ENCODE results near the gene CHADL.

The CHADL gene

DNA sequence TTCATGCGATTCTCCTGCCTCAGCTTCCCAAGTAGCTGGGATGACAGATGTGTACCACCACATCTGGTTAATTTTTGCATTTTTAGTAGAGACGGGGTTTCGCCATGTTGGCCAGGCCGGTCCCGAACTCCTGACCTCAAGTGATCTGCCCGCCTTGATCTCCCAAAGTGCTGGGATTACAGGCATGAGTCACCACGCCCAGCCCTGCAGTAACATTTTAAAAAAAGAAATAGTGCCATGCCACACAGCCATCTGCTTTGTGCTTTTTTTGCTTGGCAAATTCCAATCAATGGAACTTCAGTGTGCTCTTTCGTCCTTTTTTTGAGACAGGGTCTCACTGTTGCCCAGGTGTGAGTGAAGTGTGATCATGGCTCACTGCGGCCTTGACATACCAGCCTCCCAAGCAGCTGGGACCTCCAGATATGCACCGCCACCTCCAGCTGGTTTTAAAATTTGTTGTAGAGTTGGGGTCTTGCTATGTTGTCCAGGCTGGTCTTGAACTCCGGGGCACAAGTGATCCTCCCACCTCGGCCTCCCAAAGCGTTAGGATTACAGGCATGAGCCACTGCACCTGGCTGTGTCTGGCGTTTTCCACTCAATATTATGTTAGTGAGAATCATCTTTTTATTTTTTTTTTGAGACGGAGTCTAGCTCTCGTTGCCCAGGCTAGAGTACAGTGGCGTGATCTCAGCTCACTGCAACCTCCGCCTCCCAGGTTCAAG is 1.8 kb upstream of the CHADL start:
- H3K36me3 ChIP-seq, result peaks cover 15 to 42% (median 26%) of the 10 kb centered on the region in 3 donors
- H3K4me1 ChIP-seq, result peaks cover 0 to 11% (median 7%) of the 10 kb centered on the region in 4 donors
- H3K9me3 ChIP-seq, result no peaks in the 10 kb centered on the region
- TF ChIP-seq, protein P1, sequence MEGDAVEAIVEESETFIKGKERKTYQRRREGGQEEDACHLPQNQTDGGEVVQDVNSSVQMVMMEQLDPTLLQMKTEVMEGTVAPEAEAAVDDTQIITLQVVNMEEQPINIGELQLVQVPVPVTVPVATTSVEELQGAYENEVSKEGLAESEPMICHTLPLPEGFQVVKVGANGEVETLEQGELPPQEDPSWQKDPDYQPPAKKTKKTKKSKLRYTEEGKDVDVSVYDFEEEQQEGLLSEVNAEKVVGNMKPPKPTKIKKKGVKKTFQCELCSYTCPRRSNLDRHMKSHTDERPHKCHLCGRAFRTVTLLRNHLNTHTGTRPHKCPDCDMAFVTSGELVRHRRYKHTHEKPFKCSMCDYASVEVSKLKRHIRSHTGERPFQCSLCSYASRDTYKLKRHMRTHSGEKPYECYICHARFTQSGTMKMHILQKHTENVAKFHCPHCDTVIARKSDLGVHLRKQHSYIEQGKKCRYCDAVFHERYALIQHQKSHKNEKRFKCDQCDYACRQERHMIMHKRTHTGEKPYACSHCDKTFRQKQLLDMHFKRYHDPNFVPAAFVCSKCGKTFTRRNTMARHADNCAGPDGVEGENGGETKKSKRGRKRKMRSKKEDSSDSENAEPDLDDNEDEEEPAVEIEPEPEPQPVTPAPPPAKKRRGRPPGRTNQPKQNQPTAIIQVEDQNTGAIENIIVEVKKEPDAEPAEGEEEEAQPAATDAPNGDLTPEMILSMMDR (IDR thresholded peaks at IDR 0.05), result no peak
- H3K4me3 ChIP-seq, result no peak overlapping the region
- DNase-seq, result no peak
- H3K27me3 ChIP-seq, result no peaks in the 10 kb centered on the region
- H3K27ac ChIP-seq, result no peak overlapping the region
- intact Hi-C loops (cut with DNase I; ENCODE audit: low total_unique reads), result no loop called here

DNA sequence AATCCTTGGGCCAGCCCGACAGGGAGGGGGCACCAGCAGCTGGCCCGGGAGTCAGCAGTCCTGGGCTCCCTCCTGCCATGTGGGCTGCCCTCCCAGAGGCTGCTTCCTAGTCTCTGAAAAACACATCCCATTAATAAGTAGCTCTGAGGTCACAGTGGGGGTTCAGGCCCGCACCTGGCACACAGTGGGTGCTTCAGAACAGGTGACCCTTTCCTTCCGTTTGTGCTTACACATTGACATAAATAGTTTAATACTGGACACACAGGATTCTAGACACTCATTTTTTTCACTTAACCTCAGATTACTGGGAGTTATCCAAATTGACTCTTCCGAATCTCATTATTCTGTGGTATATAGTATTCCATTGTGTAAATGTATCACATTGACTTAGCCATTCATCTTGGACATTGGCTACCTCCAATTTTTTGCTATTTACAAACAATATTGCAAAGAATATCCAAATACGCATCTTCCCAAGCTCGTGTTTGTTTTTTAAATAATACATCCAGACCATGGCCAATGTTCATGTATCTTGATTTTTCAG is 474 bp upstream of the CHADL start:
- DNase-seq, result no peak
- Histone ChIP-seq H3K27ac (no peak overlapping the region), H3K4me3 (no peak overlapping the region), H3K4me1 (peaks cover 0 to 19% (median 14%) of the 10 kb centered on the region in 4 donors), H3K27me3 (no peaks in the 10 kb centered on the region), H3K9me3 (no peaks in the 10 kb centered on the region), H3K36me3 (peaks cover 5 to 29% (median 15%) of the 10 kb centered on the region in 3 donors)
- TF ChIP-seq, protein P1 (IDR thresholded peaks at IDR 0.05), result no peak
- intact Hi-C loops (cut with DNase I; ENCODE audit: low total_unique reads), result no loop called here

DNA sequence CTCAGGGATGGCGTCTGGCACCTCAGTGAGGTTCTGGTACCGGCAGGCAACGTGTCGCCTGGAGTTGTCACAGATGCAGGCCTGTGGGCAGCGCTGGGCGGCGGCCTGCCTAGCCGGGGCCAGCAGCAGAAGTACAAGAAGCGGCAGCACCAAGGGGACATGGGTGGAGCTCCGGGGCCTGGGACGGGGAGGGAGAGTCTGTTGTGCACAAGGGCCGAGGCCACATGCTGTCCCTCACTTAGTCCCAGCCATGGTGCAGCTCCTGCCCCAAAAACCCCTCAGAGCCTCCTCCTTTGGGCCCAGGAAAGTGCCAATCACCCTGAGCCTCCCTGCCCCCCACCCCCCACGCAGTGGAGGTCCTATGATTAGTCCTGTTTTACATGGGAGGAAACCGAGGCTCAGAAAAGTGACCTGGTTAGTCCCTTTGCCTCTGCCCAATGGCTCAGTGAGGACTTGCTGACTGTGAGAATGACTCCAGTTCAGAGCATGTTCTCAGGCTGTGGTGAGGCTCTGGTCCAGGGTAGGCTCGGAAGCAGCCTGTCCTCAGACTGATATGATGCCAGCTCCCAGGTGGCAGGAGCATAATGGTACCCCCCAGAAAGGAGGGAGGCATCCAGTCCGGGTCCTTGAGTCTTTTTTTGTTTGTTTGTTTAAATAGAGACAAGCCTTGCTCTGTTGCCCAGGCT is 1.1 kb downstream of the CHADL start:
- no peak overlapping the region for H3K27ac ChIP-seq
- DNase-seq, result no peak
- TF ChIP-seq, protein P1 (IDR thresholded peaks at IDR 0.05), result no peak
- peaks cover 0 to 19% (median 14%) of the 10 kb centered on the region in 4 donors for H3K4me1 ChIP-seq
- intact Hi-C loops (cut with DNase I; ENCODE audit: low total_unique reads), result no loop called here
- H3K27me3 ChIP-seq, result no peaks in the 10 kb centered on the region
- H3K9me3 ChIP-seq, result no peaks in the 10 kb centered on the region
- H3K4me3 ChIP-seq, result no peak overlapping the region
- peaks cover 0 to 15% (median 0%) of the 10 kb centered on the region in 3 donors for H3K36me3 ChIP-seq

DNA sequence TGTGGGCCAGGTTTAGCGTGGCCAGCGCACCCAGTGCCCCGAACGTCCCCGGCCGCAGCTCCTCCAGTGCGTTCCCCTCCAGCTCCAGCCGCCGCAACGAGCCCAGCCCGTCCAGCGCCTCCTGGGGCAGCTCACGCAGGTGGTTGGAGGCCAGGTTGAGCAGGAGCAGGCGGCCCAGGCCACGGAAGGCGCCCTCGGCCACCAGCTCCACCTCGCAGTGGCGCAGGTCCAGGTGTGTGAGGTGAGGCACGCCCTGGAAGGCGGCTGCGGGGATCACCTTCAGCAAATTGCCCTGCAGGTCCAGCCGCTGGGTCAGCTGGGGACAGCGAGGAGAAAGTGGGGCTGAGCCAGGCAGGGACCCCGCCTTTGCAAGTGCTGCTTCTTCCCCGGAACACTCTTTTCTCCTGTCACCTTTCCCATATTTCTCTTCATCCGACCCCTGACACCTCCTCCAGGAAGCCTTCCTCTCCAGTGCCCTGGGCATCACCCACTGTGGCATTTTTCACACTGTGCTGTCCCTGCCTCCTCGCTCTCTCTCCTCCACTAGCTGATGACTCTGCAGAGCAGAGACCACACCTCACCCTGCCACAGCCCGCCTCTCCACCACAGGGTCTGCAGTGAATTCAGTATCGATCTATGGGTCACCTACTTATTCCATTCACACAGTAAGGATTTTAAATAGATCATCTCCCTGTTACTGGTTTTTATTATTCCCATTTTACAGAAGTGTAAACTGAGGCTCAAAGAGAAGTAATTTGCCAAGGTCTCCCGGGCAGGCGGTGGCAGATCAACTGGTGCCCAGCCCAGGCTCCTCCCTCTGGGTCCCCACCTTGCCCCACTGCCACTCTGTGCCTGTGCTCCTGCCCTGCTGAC is 1.9 kb downstream of the CHADL start:
- TF ChIP-seq, protein P1 (IDR thresholded peaks at IDR 0.05), result no peak
- no peak for DNase-seq
- H3K27ac ChIP-seq, result no peak overlapping the region
- H3K4me1 ChIP-seq, result peaks cover 0 to 19% (median 14%) of the 10 kb centered on the region in 4 donors
- no peaks in the 10 kb centered on the region for H3K9me3 ChIP-seq
- H3K36me3 ChIP-seq, result peaks cover 0 to 12% (median 0%) of the 10 kb centered on the region in 3 donors
- H3K4me3 ChIP-seq, result peak overlapping the region in 1 of 2 donors; percentile 60
- H3K27me3 ChIP-seq, result no peaks in the 10 kb centered on the region
- intact Hi-C loops (cut with DNase I; ENCODE audit: low total_unique reads), result no loop called here

Measured in tibial artery (tissue), 4 donors.